ENCODE results near the gene MYDGF. TPM values are rescaled to one million over a fixed set of nuclear protein-coding genes. Genes with fewer than 3 reads are reported as not detected.

The MYDGF gene
- total and polyA plus RNA-seq, 2 of the 13 experiments (the other 11 are each of a cell fraction or from before 2014, with no cell fraction given) = 116 to 198 TPM

GRCh38 chr19:4636151-4636717, 33.9 kb downstream of the MYDGF start (continued):
- TF ChIP-seq ATF3 (CRISPR knock-in tag; IDR thresholded peaks at IDR 0.05) (no peak), KDM1A (CRISPR knock-in tag; IDR thresholded peaks at IDR 0.05) (no peak), NR3C1 (CRISPR knock-in tag; IDR thresholded peaks at IDR 0.05) (no peak), SRSF1 (optimal IDR thresholded peaks at IDR 0.05; ENCODE audit: low read depth, low read length) (no peak), TBX2 (CRISPR knock-in tag; IDR thresholded peaks at IDR 0.05; ENCODE audit: borderline replicate concordance) (no peak; the same call in 1 of the 2 replicates), FIP1L1 (IDR thresholded peaks at IDR 0.05; ENCODE audit: borderline replicate concordance, insufficient read depth, low read depth, low read length) (no peak), ASH2L (IDR thresholded peaks at IDR 0.05; ENCODE audit: insufficient read length, low read depth, low read length) (no peak), ZNF335 (CRISPR knock-in tag; IDR thresholded peaks at IDR 0.05) (no peak), ZMAT3 (CRISPR knock-in tag; conservative IDR thresholded peaks at IDR 0.05) (no peak), CCAR2 (optimal IDR thresholded peaks at IDR 0.05; ENCODE audit: low read depth, low read length) (no peak), FLYWCH1 (CRISPR knock-in tag; IDR thresholded peaks at IDR 0.05) (no peak), ZMYM2 (CRISPR knock-in tag; IDR thresholded peaks at IDR 0.05) (no peak), MIXL1 (CRISPR knock-in tag; IDR thresholded peaks at IDR 0.05) (no peak), PBX2 (CRISPR knock-in tag; IDR thresholded peaks at IDR 0.05) (no peak), CAMTA2 (CRISPR knock-in tag; IDR thresholded peaks at IDR 0.05; ENCODE audit: borderline replicate concordance) (no peak), HNRNPL (IDR thresholded peaks at IDR 0.05; ENCODE audit: low read depth, low read length) (no peak), MBD4 (IDR thresholded peaks at IDR 0.05; ENCODE audit: borderline replicate concordance, low read length) (no peak), ZNF687 (CRISPR knock-in tag; IDR thresholded peaks at IDR 0.05) (peak; percentile 76), ZNF326 (CRISPR knock-in tag; IDR thresholded peaks at IDR 0.05; ENCODE audit: borderline replicate concordance) (no peak), ZNF747 (CRISPR knock-in tag; IDR thresholded peaks at IDR 0.05; ENCODE audit: borderline replicate concordance) (no peak), ZNF460 (CRISPR knock-in tag; IDR thresholded peaks at IDR 0.05; ENCODE audit: borderline replicate concordance) (no peak), HOXA7 (CRISPR knock-in tag; IDR thresholded peaks at IDR 0.05) (no peak), POLR2G (IDR thresholded peaks at IDR 0.05; ENCODE audit: low read depth, low read length) (no peak)

All from HepG2 (cell line).